ENCODE measurements around the gene KCNIP1. TPM values are rescaled to one million over a fixed set of nuclear protein-coding genes. Genes with fewer than 3 reads are reported as not detected.

Gene KCNIP1
- total RNA-seq, 1 donor from 2014 or later: 2.3 TPM

DNA sequence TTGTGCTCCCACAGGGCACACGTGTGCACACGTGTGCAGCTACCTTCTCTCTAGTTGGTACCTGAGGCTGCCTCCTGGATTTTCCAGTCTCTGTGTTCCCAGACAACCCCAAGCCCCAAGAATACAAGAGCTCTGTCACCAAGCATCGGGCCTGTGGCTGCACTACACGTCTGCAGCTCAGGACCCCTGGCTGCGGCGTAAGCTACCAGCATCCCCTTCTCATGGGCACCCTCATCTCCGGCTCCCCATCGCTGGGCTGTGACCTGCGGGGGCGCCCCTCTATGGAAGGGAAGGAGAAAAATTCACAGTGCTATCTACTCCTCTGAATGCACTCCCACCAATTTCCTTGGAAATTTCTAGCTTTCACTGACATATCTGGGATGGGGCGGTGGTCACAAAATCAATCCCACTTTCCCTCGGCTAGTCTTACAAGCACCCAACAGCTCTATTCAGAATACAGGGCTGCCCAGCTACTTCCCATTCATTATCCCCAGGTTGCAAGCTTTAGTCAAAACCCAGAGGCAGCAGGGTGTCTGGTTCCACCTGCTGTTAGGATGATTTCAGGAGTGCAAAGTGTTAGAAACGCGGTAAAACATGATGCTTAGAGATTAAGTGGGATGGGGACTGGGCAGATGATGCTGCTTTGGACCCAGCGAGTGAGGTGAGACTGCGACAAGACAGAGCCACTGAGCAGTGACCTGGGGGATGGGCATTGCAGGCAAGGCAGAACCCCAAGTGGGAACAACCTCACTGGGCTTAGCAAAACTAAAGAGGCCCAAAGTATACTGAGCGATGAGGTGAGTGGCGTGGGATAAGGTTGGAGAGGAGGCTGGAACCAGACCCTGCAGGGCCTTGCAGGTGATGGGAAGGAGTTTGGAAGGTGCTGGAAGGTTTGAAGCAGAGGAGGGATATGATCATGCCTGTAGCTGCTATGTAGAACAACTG, 121.7 kb downstream of the KCNIP1 start:
- Mint-ChIP-seq H3K4me3 (no peak overlapping the region), H3K4me1 (peaks cover 2% of the 10 kb centered on the region), H3K27me3 (ENCODE audit: low read depth) (peaks cover 44% of the 10 kb centered on the region), H3K9me3 (no peaks in the 10 kb centered on the region), H3K36me3 (no peaks in the 10 kb centered on the region), H3K27ac (no peak overlapping the region)
- TF ChIP-seq, protein P1, sequence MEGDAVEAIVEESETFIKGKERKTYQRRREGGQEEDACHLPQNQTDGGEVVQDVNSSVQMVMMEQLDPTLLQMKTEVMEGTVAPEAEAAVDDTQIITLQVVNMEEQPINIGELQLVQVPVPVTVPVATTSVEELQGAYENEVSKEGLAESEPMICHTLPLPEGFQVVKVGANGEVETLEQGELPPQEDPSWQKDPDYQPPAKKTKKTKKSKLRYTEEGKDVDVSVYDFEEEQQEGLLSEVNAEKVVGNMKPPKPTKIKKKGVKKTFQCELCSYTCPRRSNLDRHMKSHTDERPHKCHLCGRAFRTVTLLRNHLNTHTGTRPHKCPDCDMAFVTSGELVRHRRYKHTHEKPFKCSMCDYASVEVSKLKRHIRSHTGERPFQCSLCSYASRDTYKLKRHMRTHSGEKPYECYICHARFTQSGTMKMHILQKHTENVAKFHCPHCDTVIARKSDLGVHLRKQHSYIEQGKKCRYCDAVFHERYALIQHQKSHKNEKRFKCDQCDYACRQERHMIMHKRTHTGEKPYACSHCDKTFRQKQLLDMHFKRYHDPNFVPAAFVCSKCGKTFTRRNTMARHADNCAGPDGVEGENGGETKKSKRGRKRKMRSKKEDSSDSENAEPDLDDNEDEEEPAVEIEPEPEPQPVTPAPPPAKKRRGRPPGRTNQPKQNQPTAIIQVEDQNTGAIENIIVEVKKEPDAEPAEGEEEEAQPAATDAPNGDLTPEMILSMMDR (IDR thresholded peaks at IDR 0.05; ENCODE audit: unreplicated experiment): no peak
- DNase-seq (ENCODE audit: low spot score in 2 of 2, unreplicated experiment in 2 of 2): no peak

DNA sequence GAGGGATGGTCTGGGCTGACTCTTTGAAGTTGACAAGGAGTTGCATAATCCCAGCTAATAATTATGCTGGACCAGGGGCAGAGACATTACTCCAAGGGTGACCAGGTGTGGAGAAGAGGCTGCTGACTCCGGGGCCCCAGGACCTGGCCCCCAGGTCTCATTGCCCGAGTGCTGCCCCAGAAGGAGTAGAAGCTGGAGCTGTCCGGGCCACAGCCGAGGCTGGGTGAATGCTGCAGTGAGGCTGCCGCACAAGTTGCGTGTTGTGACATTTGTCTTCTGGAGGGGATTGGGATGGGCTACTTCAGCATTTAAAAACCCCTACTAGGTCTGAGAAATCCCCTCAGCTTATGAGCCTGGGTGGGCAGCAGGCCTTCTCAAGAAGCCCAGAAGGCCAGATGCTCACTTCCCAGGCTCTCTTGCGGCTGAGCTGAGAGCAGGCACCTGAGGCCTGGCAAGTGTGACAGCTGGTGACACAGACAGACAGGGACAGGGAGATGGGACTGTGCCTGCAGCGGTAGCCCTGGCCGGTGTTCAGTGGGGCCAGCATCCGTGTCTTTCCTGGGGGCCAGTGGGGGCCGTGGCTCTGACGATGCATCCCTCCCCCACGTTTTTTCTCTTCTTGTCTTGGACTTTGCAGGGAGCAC, 122.8 kb downstream of the KCNIP1 start:
- Mint-ChIP-seq H3K9me3 (no peaks in the 10 kb centered on the region), H3K36me3 (no peaks in the 10 kb centered on the region), H3K27me3 (ENCODE audit: low read depth) (peaks cover 52% of the 10 kb centered on the region), H3K27ac (no peak overlapping the region), H3K4me3 (no peak overlapping the region), H3K4me1 (peaks cover 2% of the 10 kb centered on the region)
- TF ChIP-seq, protein P1 (IDR thresholded peaks at IDR 0.05; ENCODE audit: unreplicated experiment): no peak
- no peak for DNase-seq (ENCODE audit: low spot score in 2 of 2, unreplicated experiment in 2 of 2)

DNA sequence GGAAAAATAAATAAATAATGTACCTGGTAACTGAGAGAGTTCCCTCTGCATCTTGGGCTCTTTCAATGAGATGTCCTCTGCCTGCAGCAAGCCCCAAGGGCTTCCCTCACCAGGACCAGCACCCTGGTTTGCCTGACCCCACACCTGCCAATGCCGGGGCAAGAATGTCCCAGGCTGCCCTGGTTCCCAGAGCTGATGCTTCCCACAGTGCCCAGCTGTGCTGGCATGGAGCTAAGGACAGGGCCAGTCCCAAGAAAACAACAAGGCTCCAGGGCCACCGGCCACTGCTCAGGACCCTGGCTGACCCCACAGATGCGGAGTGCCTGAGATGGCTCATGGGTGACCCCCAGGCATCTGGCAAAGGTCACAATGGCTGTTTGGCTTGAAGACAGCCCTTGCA, 123.5 kb downstream of the KCNIP1 start:
- Mint-ChIP-seq H3K27me3 (ENCODE audit: low read depth) (peaks cover 54% of the 10 kb centered on the region), H3K27ac (no peak overlapping the region)

DNA sequence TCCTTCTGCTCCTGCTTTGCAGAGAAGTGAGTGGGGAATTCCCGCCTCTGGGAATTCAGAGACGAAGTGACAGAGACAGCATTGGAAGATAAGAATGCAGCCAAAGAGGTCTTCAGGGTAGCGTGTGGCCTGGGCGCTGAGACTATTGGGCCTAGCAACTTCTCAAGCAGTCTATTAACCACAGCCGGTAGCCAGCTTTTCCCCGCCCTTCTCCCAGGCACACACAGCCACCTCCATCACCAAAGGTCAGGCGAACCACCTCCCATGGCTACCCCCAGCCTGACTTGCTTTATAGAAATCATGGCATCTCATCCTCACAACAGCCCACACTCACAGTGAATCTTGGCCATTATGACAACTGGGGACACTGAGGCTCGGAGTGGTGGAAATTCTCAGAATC, 124.2 kb downstream of the KCNIP1 start:
- no peak overlapping the region for H3K4me3 Mint-ChIP-seq
- DNase-seq (ENCODE audit: low spot score in 2 of 2, unreplicated experiment in 2 of 2): no peak
- H3K27me3 Mint-ChIP-seq (ENCODE audit: low read depth): peaks cover 55% of the 10 kb centered on the region
- TF ChIP-seq, protein P1 (IDR thresholded peaks at IDR 0.05; ENCODE audit: unreplicated experiment): no peak
- no peak overlapping the region for H3K27ac Mint-ChIP-seq
- H3K9me3 Mint-ChIP-seq: no peaks in the 10 kb centered on the region
- H3K36me3 Mint-ChIP-seq: no peaks in the 10 kb centered on the region
- H3K4me1 Mint-ChIP-seq: peaks cover 13% of the 10 kb centered on the region

More for the DNA sequence above, 123.5 kb downstream of the KCNIP1 start:
- no peak for DNase-seq (ENCODE audit: low spot score in 2 of 2, unreplicated experiment in 2 of 2)
- TF ChIP-seq, protein P1 (IDR thresholded peaks at IDR 0.05; ENCODE audit: unreplicated experiment): no peak
- H3K9me3 Mint-ChIP-seq: no peaks in the 10 kb centered on the region
- H3K4me1 Mint-ChIP-seq: peaks cover 6% of the 10 kb centered on the region
- no peaks in the 10 kb centered on the region for H3K36me3 Mint-ChIP-seq
- no peak overlapping the region for H3K4me3 Mint-ChIP-seq

DNA sequence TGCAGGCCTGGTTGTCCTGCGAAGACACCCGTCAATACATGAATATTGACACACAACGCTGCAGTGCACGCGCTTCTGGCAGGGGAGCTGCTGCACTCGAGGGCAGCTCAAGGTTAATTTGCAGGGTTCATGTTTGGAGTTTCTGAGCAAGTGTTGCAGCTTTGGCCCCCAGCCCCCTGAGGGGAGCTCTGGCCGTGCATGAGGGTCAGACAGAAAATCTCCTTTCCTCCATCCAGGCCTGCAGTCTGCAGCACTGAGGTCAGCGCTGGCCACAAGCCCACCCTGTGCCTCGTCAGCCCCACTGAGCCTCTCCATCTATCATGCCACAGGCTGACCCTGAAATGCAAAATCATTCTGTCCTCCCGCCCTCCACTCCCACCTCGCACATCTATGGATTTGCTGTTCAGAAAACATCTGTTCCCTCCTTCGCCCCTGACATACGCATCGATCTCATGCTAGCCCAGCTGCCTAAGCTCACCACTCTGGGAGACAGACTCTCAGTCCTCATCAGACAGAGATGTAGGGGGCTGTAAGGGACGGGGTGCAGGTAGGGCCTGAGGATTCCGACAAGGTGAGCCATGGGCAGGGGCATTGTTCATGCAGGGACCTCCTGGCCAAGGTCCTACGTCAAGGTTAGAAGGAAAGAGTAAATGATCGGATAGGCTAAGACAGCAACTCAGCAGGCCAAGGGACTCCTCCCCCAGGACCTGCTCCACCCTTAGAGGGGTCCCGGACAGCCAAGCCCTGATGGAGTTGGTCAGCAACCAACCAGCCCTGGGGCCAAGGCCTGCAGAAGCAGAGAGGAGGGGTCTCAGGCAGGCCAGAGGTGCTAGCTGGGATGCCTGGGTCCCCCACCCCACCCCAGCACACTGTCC, 125.1 kb downstream of the KCNIP1 start:
- Mint-ChIP-seq H3K36me3 (no peaks in the 10 kb centered on the region), H3K27ac (no peak overlapping the region), H3K4me1 (peaks cover 21% of the 10 kb centered on the region), H3K27me3 (ENCODE audit: low read depth) (peaks cover 48% of the 10 kb centered on the region), H3K4me3 (no peak overlapping the region), H3K9me3 (no peaks in the 10 kb centered on the region)
- TF ChIP-seq, protein P1 (IDR thresholded peaks at IDR 0.05; ENCODE audit: unreplicated experiment): no peak
- no peak for DNase-seq (ENCODE audit: low spot score in 2 of 2, unreplicated experiment in 2 of 2)

Measured in mesothelial cell of epicardium (in vitro differentiated cells).